GM18867 (cell line): Measurements from ENCODE around the gene SNX19.
"Not testable (repeated sequence)": the region's sequence is repeated elsewhere in the genome, so short reads cannot be mapped to it uniquely, and the experiment has no call there.

Source experiments
- ATAC-seq: cut with Tn5 transposase; IDR thresholded peaks from one replicate; pipeline ENCODE4 v1.9.1; 2021; ENCODE audit warnings: mild to moderate bottlenecking, moderate library complexity; ENCODE audit not compliant: unreplicated experiment

Gene SNX19

GRCh38 chr11:130874396-130874795 lies 41.9 kb downstream of the SNX19 start:
- no peak for ATAC-seq

GRCh38 chr11:130873761-130874160 lies 42.5 kb downstream of the SNX19 start:
- ATAC-seq, result no peak

- ATAC-seq, result no peak
Observed at GRCh38 chr11:130872981-130873380, 43.3 kb downstream of the SNX19 start.

GRCh38 chr11:130872513-130872912 lies 43.8 kb downstream of the SNX19 start:
- no peak for ATAC-seq

GRCh38 chr11:130872102-130872501 lies 44.2 kb downstream of the SNX19 start:
- no peak for ATAC-seq

GRCh38 chr11:130871616-130872015 lies 44.7 kb downstream of the SNX19 start:
- no peak for ATAC-seq

GRCh38 chr11:130868721-130869390 lies 47.4 kb downstream of the SNX19 start:
- no peak for ATAC-seq

- no peak for ATAC-seq
Observed at GRCh38 chr11:130868086-130868710, 48.1 kb downstream of the SNX19 start.

GRCh38 chr11:130866831-130867230 lies 49.4 kb downstream of the SNX19 start:
- ATAC-seq, result no peak

- ATAC-seq, result no peak
Observed at GRCh38 chr11:130865774-130866114, 50.5 kb downstream of the SNX19 start.

GRCh38 chr11:130865091-130865773 lies 51.0 kb downstream of the SNX19 start:
- ATAC-seq, result no peak

GRCh38 chr11:130861902-130862860 lies 54.1 kb downstream of the SNX19 start:
- peak; percentile 78 for ATAC-seq

GRCh38 chr11:130861283-130861682 lies 55.0 kb downstream of the SNX19 start:
- ATAC-seq, result no peak

GRCh38 chr11:130859886-130860285 lies 56.4 kb downstream of the SNX19 start:
- no peak for ATAC-seq

- no peak for ATAC-seq
Observed at GRCh38 chr11:130858215-130858614, 58.1 kb downstream of the SNX19 start.

- ATAC-seq, result not testable (repeated sequence)
Observed at GRCh38 chr11:130855707-130856106, 60.6 kb downstream of the SNX19 start.

- peak; percentile 88 for ATAC-seq
Observed at GRCh38 chr11:130854483-130854882, 61.8 kb downstream of the SNX19 start.

GRCh38 chr11:130852589-130852988 lies 63.7 kb downstream of the SNX19 start:
- ATAC-seq, result no peak

- no peak for ATAC-seq
Observed at GRCh38 chr11:130850185-130850944, 65.9 kb downstream of the SNX19 start.

GRCh38 chr11:130849215-130849568 lies 67.1 kb downstream of the SNX19 start:
- no peak for ATAC-seq
